Fibroblast of skin of left biceps (primary cell): ENCODE results near the gene NT5E.
"Not testable (repeated sequence)": the region's sequence is repeated elsewhere in the genome, so short reads cannot be mapped to it uniquely, and the experiment has no call there.

ENCODE experiments used
- DNase-seq, 2 experiments: peaks; one replicate each; pipeline ENCODE4 v3.0.0-alpha.2; 2013; ENCODE audit warnings: low read depth in 2 of 2

Gene NT5E

GRCh38 chr6:85493389-85493788 lies 43.5 kb downstream of the NT5E start:
- DNase-seq, result no peak

GRCh38 chr6:85494547-85495536 lies 45.0 kb downstream of the NT5E start:
- DNase-seq, result no peak

- DNase-seq, result no peak
These were observed 46.2 kb downstream of the NT5E start for GRCh38 chr6:85496009-85496579.

- DNase-seq, result no peak
These were observed 47.0 kb downstream of the NT5E start for GRCh38 chr6:85496856-85497255.

GRCh38 chr6:85498596-85499258 lies 48.8 kb downstream of the NT5E start:
- no peak for DNase-seq

GRCh38 chr6:85506441-85507093 lies 56.7 kb downstream of the NT5E start:
- no peak for DNase-seq

- no peak for DNase-seq
These were observed 66.3 kb downstream of the NT5E start for GRCh38 chr6:85516168-85516567.

- not testable (repeated sequence) for DNase-seq
These were observed 74.4 kb downstream of the NT5E start for GRCh38 chr6:85524281-85524680.

GRCh38 chr6:85537055-85537494 lies 87.2 kb downstream of the NT5E start:
- DNase-seq, result no peak

- peak; percentile 10 to 15 for DNase-seq
These were observed 94.9 kb downstream of the NT5E start for GRCh38 chr6:85544776-85545175.
